GM19372 (cell line): Measurements from ENCODE around the gene SPACA9.

Source experiments
- ATAC-seq: cut with Tn5 transposase; IDR thresholded peaks from one replicate; pipeline ENCODE4 v1.9.1; 2021; ENCODE audit warnings: mild to moderate bottlenecking, low read depth, moderate library complexity; ENCODE audit not compliant: unreplicated experiment

Gene SPACA9

GRCh38 chr9:132935026-132935425 lies 56.3 kb downstream of the SPACA9 start:
- ATAC-seq: no peak

GRCh38 chr9:132937463-132937901 lies 58.8 kb downstream of the SPACA9 start:
- no peak for ATAC-seq

- ATAC-seq: no peak
These were observed 60.5 kb downstream of the SPACA9 start for GRCh38 chr9:132939169-132939568.
